Suprapubic skin (tissue), 3 donors: ENCODE measurements around the gene MCM9.

ENCODE experiments used
- CTCF ChIP-seq, 2 donors: fragments of 200-600 bp in 1 of 2; fragments of 450-650 bp in 1 of 2; sonication (generic) in 1 of 2; IDR thresholded peaks; one replicate each; pipeline ENCODE4 v1.5.1; 2016 to 2019; ENCODE audit warnings: antibody characterized with exemption in 2 of 2, mild to moderate bottlenecking in 1 of 2, moderate library complexity in 1 of 2
- EP300 ChIP-seq: sonication (generic); formaldehyde crosslinking; IDR thresholded peaks from one replicate; pipeline ENCODE4 v1.6.1; 2017; ENCODE audit warnings: antibody characterized with exemption

DNA sequence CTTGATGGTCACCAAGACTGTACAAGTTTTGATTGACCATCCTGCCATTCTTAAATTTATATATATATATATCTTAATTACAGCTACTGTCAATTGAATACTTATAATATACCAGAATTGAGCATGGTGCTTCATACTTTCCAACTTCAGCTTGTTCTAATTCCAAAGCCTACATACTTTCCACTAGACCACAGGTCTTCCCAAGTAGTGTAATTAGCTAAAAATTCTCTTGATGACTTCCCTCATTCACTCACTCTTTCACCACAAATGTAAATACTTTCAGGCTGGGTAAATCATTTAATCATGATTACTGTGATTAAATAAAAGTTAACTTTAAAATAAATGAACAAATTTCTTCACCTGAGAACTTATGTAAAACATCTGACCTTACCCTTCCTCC, 37.6 kb downstream of the MCM9 start:
- no peak for TF ChIP-seq CTCF (IDR thresholded peaks at IDR 0.05)
- TF ChIP-seq EP300 = no peak
